LoVo (cell line): ENCODE data around the gene ADAMTS2.
"Not testable (repeated sequence)": the region's sequence is repeated elsewhere in the genome, so short reads cannot be mapped to it uniquely, and the experiment has no call there.

Source experiments
- DNase-seq: peaks from one replicate; pipeline ENCODE4 v3.0.0-alpha.2; 2016; ENCODE audit warnings: low spot score

The ADAMTS2 gene

GRCh38 chr5:179325296-179326031, 19.8 kb downstream of the ADAMTS2 start:
- DNase-seq = no peak

GRCh38 chr5:179324760-179325295, 20.4 kb downstream of the ADAMTS2 start:
- no peak for DNase-seq

- not testable (repeated sequence) for DNase-seq
Observed at GRCh38 chr5:179324316-179324715, 20.9 kb downstream of the ADAMTS2 start.

- no peak for DNase-seq
Observed at GRCh38 chr5:179323026-179323870, 22.0 kb downstream of the ADAMTS2 start.

- DNase-seq = no peak
Observed at GRCh38 chr5:179322071-179323025, 22.9 kb downstream of the ADAMTS2 start.

GRCh38 chr5:179321206-179321987, 23.9 kb downstream of the ADAMTS2 start:
- no peak for DNase-seq

- no peak for DNase-seq
Observed at GRCh38 chr5:179319741-179320281, 25.4 kb downstream of the ADAMTS2 start.

GRCh38 chr5:179319123-179319522, 26.1 kb downstream of the ADAMTS2 start:
- no peak for DNase-seq

GRCh38 chr5:179318221-179318955, 26.9 kb downstream of the ADAMTS2 start:
- no peak for DNase-seq

GRCh38 chr5:179317411-179318220, 27.6 kb downstream of the ADAMTS2 start:
- DNase-seq = no peak

GRCh38 chr5:179316982-179317381, 28.3 kb downstream of the ADAMTS2 start:
- DNase-seq = no peak

GRCh38 chr5:179316111-179316551, 29.1 kb downstream of the ADAMTS2 start:
- DNase-seq = no peak

GRCh38 chr5:179315356-179315890, 29.8 kb downstream of the ADAMTS2 start:
- no peak for DNase-seq

- DNase-seq = no peak
Observed at GRCh38 chr5:179314606-179315355, 30.5 kb downstream of the ADAMTS2 start.

GRCh38 chr5:179313849-179314521, 31.3 kb downstream of the ADAMTS2 start:
- DNase-seq = no peak

- DNase-seq = no peak
Observed at GRCh38 chr5:179312557-179313235, 32.6 kb downstream of the ADAMTS2 start.

GRCh38 chr5:179311581-179311980, 33.7 kb downstream of the ADAMTS2 start:
- DNase-seq = no peak
